Activated T-helper 2 cell treated with anti-CD3 and anti-CD28 coated beads, Interferon-gamma antibody, Interleukin-2, Interleukin-4, amounts not matched to agents 10 μg/mL and 5 μg/mL and 100 μg/mL, durations not matched to agents 14 hours and 24 hours and 36 hours (primary cell): ENCODE results near the gene TMEM61. TPM values are rescaled to one million over a fixed set of nuclear protein-coding genes. Genes with fewer than 3 reads are reported as not detected.
"Not testable (repeated sequence)": the region's sequence is repeated elsewhere in the genome, so short reads cannot be mapped to it uniquely, and the experiment has no call there.

Experiments used
- DNase-seq: peaks from one replicate; pipeline ENCODE4 v3.0.0; 2021; ENCODE audit warnings: low spot score
- H3K27ac Mint-ChIP-seq: one replicate; pipeline ENCODE4 v1.8.0; 2021; ENCODE audit warnings: mixed read lengths
- H3K27me3 Mint-ChIP-seq: one replicate; pipeline ENCODE4 v1.8.0; 2021; ENCODE audit warnings: low read depth, mixed read lengths
- H3K36me3 Mint-ChIP-seq: one replicate; pipeline ENCODE4 v1.8.0; 2021; ENCODE audit warnings: low read depth, mixed read lengths
- H3K4me1 Mint-ChIP-seq: one replicate; pipeline ENCODE4 v1.8.0; 2021; ENCODE audit warnings: low read depth, mixed read lengths
- H3K4me3 Mint-ChIP-seq: one replicate; pipeline ENCODE4 v1.8.0; 2021; ENCODE audit warnings: low read depth, mild to moderate bottlenecking, moderate library complexity, mixed read lengths
- H3K9me3 Mint-ChIP-seq: one replicate; pipeline ENCODE4 v1.8.0; 2021; ENCODE audit warnings: mixed read lengths
- intact Hi-C: fragments of 100-400 bp; cut with micrococcal nuclease; formaldehyde crosslinking; loops from one replicate; pipeline ENCODE4 v1.15.1; 2023
- total RNA-seq: library from RNA; stranded (reverse); gene quantifications from 2 replicates; pipeline ENCODE4 v1.2.3, GENCODE V29; 2022

The TMEM61 gene
- total RNA-seq, 1 donor from 2014 or later = 0.16 TPM

- H3K27me3 Mint-ChIP-seq = peaks cover 21% of the 10 kb centered on the region
- not testable (repeated sequence) for H3K9me3 Mint-ChIP-seq
Observed at GRCh38 chr1:55031098-55031497, 50.7 kb downstream of the TMEM61 start.

GRCh38 chr1:55033265-55033614, 52.8 kb downstream of the TMEM61 start:
- no peaks in the 10 kb centered on the region for H3K9me3 Mint-ChIP-seq
- H3K27me3 Mint-ChIP-seq = peaks cover 39% of the 10 kb centered on the region
- H3K27ac Mint-ChIP-seq = no peak overlapping the region
- no peaks in the 10 kb centered on the region for H3K4me1 Mint-ChIP-seq
- intact Hi-C loops = no loop called here
- no peak overlapping the region for H3K4me3 Mint-ChIP-seq
- no peaks in the 10 kb centered on the region for H3K36me3 Mint-ChIP-seq
- no peak for DNase-seq

More at GRCh38 chr1:55031098-55031497, 50.7 kb downstream of the TMEM61 start:
- DNase-seq, H3K27ac Mint-ChIP-seq, H3K4me3 Mint-ChIP-seq, H3K36me3 Mint-ChIP-seq, intact Hi-C loops, H3K4me1 Mint-ChIP-seq: not testable (repeated sequence)

- Mint-ChIP-seq H3K27ac (no peak overlapping the region), H3K4me1 (no peaks in the 10 kb centered on the region), H3K4me3 (no peak overlapping the region), H3K27me3 (peaks cover 51% of the 10 kb centered on the region), H3K9me3 (no peaks in the 10 kb centered on the region), H3K36me3 (no peaks in the 10 kb centered on the region)
- no peak for DNase-seq
- intact Hi-C loops = no loop called here
Observed at GRCh38 chr1:55034476-55035133, 54.2 kb downstream of the TMEM61 start.

- DNase-seq = no peak
- Mint-ChIP-seq H3K36me3 (no peaks in the 10 kb centered on the region), H3K4me1 (peaks cover 3% of the 10 kb centered on the region), H3K27me3 (peaks cover 62% of the 10 kb centered on the region), H3K4me3 (no peak overlapping the region), H3K27ac (no peak overlapping the region), H3K9me3 (no peaks in the 10 kb centered on the region)
- intact Hi-C loops = no loop called here
Observed at GRCh38 chr1:55035904-55036303, 55.5 kb downstream of the TMEM61 start.

- no peak for DNase-seq
- Mint-ChIP-seq H3K27ac (no peak overlapping the region), H3K9me3 (no peaks in the 10 kb centered on the region), H3K27me3 (peaks cover 73% of the 10 kb centered on the region), H3K4me3 (no peak overlapping the region), H3K36me3 (no peaks in the 10 kb centered on the region), H3K4me1 (peaks cover 3% of the 10 kb centered on the region)
- intact Hi-C loops = no loop called here
Observed at GRCh38 chr1:55037733-55038551, 57.5 kb downstream of the TMEM61 start.

- Mint-ChIP-seq H3K36me3 (no peaks in the 10 kb centered on the region), H3K4me1 (peaks cover 3% of the 10 kb centered on the region), H3K27me3 (peaks cover 71% of the 10 kb centered on the region), H3K9me3 (no peaks in the 10 kb centered on the region), H3K27ac (no peak overlapping the region), H3K4me3 (no peak overlapping the region)
- DNase-seq = no peak
- intact Hi-C loops = no loop called here
Observed at GRCh38 chr1:55038552-55038838, 58.1 kb downstream of the TMEM61 start.

GRCh38 chr1:55038974-55039341, 58.5 kb downstream of the TMEM61 start:
- H3K27ac Mint-ChIP-seq = no peak overlapping the region
- DNase-seq = no peak
- H3K4me1 Mint-ChIP-seq = peaks cover 3% of the 10 kb centered on the region
- intact Hi-C loops = no loop called here
- no peaks in the 10 kb centered on the region for H3K36me3 Mint-ChIP-seq
- H3K9me3 Mint-ChIP-seq = no peaks in the 10 kb centered on the region
- peaks cover 70% of the 10 kb centered on the region for H3K27me3 Mint-ChIP-seq
- no peak overlapping the region for H3K4me3 Mint-ChIP-seq

GRCh38 chr1:55039342-55040082, 59.1 kb downstream of the TMEM61 start, which contains the start of gene PCSK9:
PCSK9 (plus strand) TSS chr1:55039548; CDS start chr1:55039838, 290 bp downstream.
- Mint-ChIP-seq H3K4me3 (no peak within 1 kb of the TSS), H3K4me1 (peaks cover 3% of the 10 kb centered on the region), H3K9me3 (no peaks in the 10 kb centered on the region), H3K27me3 (peaks cover 67% of the 10 kb centered on the region), H3K36me3 (no peaks in the 10 kb centered on the region), H3K27ac (no peak within 1 kb of the TSS)
- intact Hi-C loops = no loop called here
- no peak for DNase-seq

GRCh38 chr1:55040083-55040932, 59.9 kb downstream of the TMEM61 start:
- Mint-ChIP-seq H3K27me3 (peaks cover 64% of the 10 kb centered on the region), H3K4me3 (no peak overlapping the region), H3K27ac (no peak overlapping the region), H3K9me3 (no peaks in the 10 kb centered on the region), H3K4me1 (peaks cover 3% of the 10 kb centered on the region), H3K36me3 (no peaks in the 10 kb centered on the region)
- intact Hi-C loops = no loop called here
- no peak for DNase-seq

GRCh38 chr1:55040933-55041494, 60.6 kb downstream of the TMEM61 start:
- Mint-ChIP-seq H3K4me3 (no peak overlapping the region), H3K9me3 (no peaks in the 10 kb centered on the region), H3K27me3 (peaks cover 58% of the 10 kb centered on the region), H3K4me1 (peaks cover 3% of the 10 kb centered on the region), H3K36me3 (no peaks in the 10 kb centered on the region), H3K27ac (no peak overlapping the region)
- DNase-seq = no peak
- intact Hi-C loops = no loop called here

GRCh38 chr1:55041613-55042012, 61.2 kb downstream of the TMEM61 start:
- no peaks in the 10 kb centered on the region for H3K9me3 Mint-ChIP-seq
- no peaks in the 10 kb centered on the region for H3K36me3 Mint-ChIP-seq
- H3K4me3 Mint-ChIP-seq = no peak overlapping the region
- H3K27me3 Mint-ChIP-seq = peaks cover 53% of the 10 kb centered on the region
- DNase-seq = no peak
- no peak overlapping the region for H3K27ac Mint-ChIP-seq
- H3K4me1 Mint-ChIP-seq = peaks cover 3% of the 10 kb centered on the region
- intact Hi-C loops = no loop called here
